Stomach (tissue), 9 donors: Measurements from ENCODE around the gene TMOD1. TPM values are rescaled to one million over a fixed set of nuclear protein-coding genes. Genes with fewer than 3 reads are reported as not detected.

Experiments used
- DNase-seq, 2 donors: peaks; one replicate each; pipeline versions ENCODE4 v3.0.0 to v3.0.0-alpha.2; 2013 to 2019
- H3K27ac ChIP-seq, 5 donors: fragments of 200-600 bp in 4 of 5; sonication (generic) in 4 of 5; one replicate each; pipeline ENCODE4 v1.5.1; 2013 to 2019; ENCODE audit warnings: mild to moderate bottlenecking in 1 of 5, moderate library complexity in 1 of 5
- H3K27me3 ChIP-seq, 3 donors: fragments of 200-600 bp; sonication (generic); one replicate each; pipeline ENCODE4 v1.5.1; 2017 to 2019; ENCODE audit warnings: mixed run types in 1 of 3
- H3K36me3 ChIP-seq, 4 donors: fragments of 200-600 bp; sonication (generic); 1 replicate in 3 of 4; 2 replicates in 1 of 4; pipeline ENCODE4 v1.5.1; 2016 to 2019
- H3K4me1 ChIP-seq, 4 donors: fragments of 200-600 bp; sonication (generic); one replicate each; pipeline ENCODE4 v1.5.1; 2016 to 2019
- H3K4me3 ChIP-seq, 4 donors: fragments of 200-600 bp; sonication (generic) in 3 of 4; one replicate each; pipeline ENCODE4 v1.5.1; 2016 to 2019; ENCODE audit warnings: mild to moderate bottlenecking in 1 of 4
- H3K9me3 ChIP-seq, 4 donors: fragments of 200-600 bp; sonication (generic); one replicate each; pipeline ENCODE4 v1.5.1; 2016 to 2019
- CTCF ChIP-seq, 7 experiments: fragments of 450-650 bp in 4 of 7; fragments of 200-600 bp in 3 of 7; sonication (generic) in 3 of 7; IDR thresholded peaks; one replicate each; pipeline ENCODE4 v1.5.1; 2016 to 2019; ENCODE audit warnings: antibody characterized with exemption in 7 of 7, control low read depth in 2 of 7, mild to moderate bottlenecking in 1 of 7
- EP300 ChIP-seq: sonication (generic); formaldehyde crosslinking; IDR thresholded peaks from one replicate; pipeline ENCODE4 v1.6.1; 2017; ENCODE audit warnings: antibody characterized with exemption
- POLR2A ChIP-seq, 4 donors: fragments of 450-650 bp; IDR thresholded peaks; one replicate each; pipeline ENCODE4 v1.6.1; 2016; ENCODE audit warnings: antibody characterized with exemption in 4 of 4, control low read depth in 2 of 4, mild to moderate bottlenecking in 1 of 4, moderate library complexity in 1 of 4
- POLR2AphosphoS5 ChIP-seq, 3 donors: sonication (generic); formaldehyde crosslinking; IDR thresholded peaks; one replicate each; pipeline ENCODE4 v1.6.1; 2016; ENCODE audit warnings: antibody characterized with exemption in 3 of 3
- WGBS, 5 donors: extraction: QIAGEN DNeasy Blood & Tissue Kit in 3 of 5; methylation state at CpG; one replicate each; pipeline versions ENCODE4 v1.1.5 to v1.1.7; 2013 to 2018; 5-methylcytosine and 5-hydroxymethylcytosine counted together
- intact Hi-C: fragments of 100-400 bp; cut with DNase I; formaldehyde crosslinking; loops from one replicate; pipeline ENCODE4 v1.15.1; 2023; ENCODE audit warnings: low total_unique reads
- polyA plus RNA-seq, 3 donors: library from polyadenylated mRNA; stranded (reverse); fragments of 200-250 nt; gene quantifications; one replicate each; pipeline ENCODE4 v1.2.3, GENCODE V29; 2013
- total RNA-seq, 5 donors: library from RNA; depleted of rRNA; stranded (reverse); fragments of >200 nt; gene quantifications; one replicate each; pipeline versions ENCODE4 v1.1.0 to v1.2.3, GENCODE V29; 2014 to 2016
- donor health status: healthy with polysubstance abuse.
- donor health status: Bipolar disorder and iron deficiency.
- donor health status: healthy.

TMOD1 gene
- total and polyA plus RNA-seq, 8 donors: 4.6 to 34.8 (median 11.2) TPM

- 73 to 93% (median 83%) methylated on average over 6 of the region's 6 CpGs for WGBS, 5 donors
- TF ChIP-seq POLR2A (IDR thresholded peaks at IDR 0.05) (no peak), EP300 (no peak), CTCF (IDR thresholded peaks at IDR 0.05) (no peak), POLR2AphosphoS5 (IDR thresholded peaks at IDR 0.05) (no peak)
- intact Hi-C loops: no loop called here
- DNase-seq: no peak
- H3K4me3 ChIP-seq: no peak overlapping the region
- H3K27me3 ChIP-seq: no peaks in the 10 kb centered on the region
- H3K9me3 ChIP-seq: no peaks in the 10 kb centered on the region
- peaks cover 0 to 26% (median 9%) of the 10 kb centered on the region in 4 donors for H3K4me1 ChIP-seq
- peaks cover 0 to 4% (median 0%) of the 10 kb centered on the region in 4 donors for H3K36me3 ChIP-seq
- no peak overlapping the region for H3K27ac ChIP-seq
These were observed 10.4 kb downstream of the TMOD1 start for GRCh38 chr9:97511655-97512427.

GRCh38 chr9:97512966-97513560 is 11.6 kb downstream of the TMOD1 start:
- H3K36me3 ChIP-seq: peaks cover 0 to 4% (median 0%) of the 10 kb centered on the region in 4 donors
- H3K9me3 ChIP-seq: no peaks in the 10 kb centered on the region
- no peak for DNase-seq
- no peaks in the 10 kb centered on the region for H3K27me3 ChIP-seq
- TF ChIP-seq EP300 (no peak), POLR2A (IDR thresholded peaks at IDR 0.05) (no peak), CTCF (IDR thresholded peaks at IDR 0.05) (no peak)
- H3K4me1 ChIP-seq: peaks cover 0 to 28% (median 16%) of the 10 kb centered on the region in 4 donors
- 80 to 93% (median 84%) methylated on average over 7 to 8 of the region's 8 CpGs for WGBS, 5 donors
- H3K27ac ChIP-seq: no peak overlapping the region
- intact Hi-C loops: no loop called here
- no peak overlapping the region for H3K4me3 ChIP-seq

GRCh38 chr9:97514531-97514930 is 13.1 kb downstream of the TMOD1 start:
- H3K9me3 ChIP-seq: no peaks in the 10 kb centered on the region

GRCh38 chr9:97515662-97516061 is 14.2 kb downstream of the TMOD1 start:
- WGBS, 5 donors: 79 to 89% (median 86%) methylated on average over 6 of the region's 6 CpGs
- intact Hi-C loops: no loop called here
- Histone ChIP-seq H3K9me3 (no peaks in the 10 kb centered on the region), H3K27ac (no peak overlapping the region), H3K4me3 (no peak overlapping the region), H3K36me3 (peaks cover 0 to 4% (median 0%) of the 10 kb centered on the region in 4 donors), H3K27me3 (no peaks in the 10 kb centered on the region), H3K4me1 (peaks cover 0 to 53% (median 31%) of the 10 kb centered on the region in 4 donors)
- TF ChIP-seq POLR2A (IDR thresholded peaks at IDR 0.05) (no peak), POLR2AphosphoS5 (IDR thresholded peaks at IDR 0.05) (no peak), EP300 (no peak), CTCF (IDR thresholded peaks at IDR 0.05) (no peak)
- no peak for DNase-seq

More at GRCh38 chr9:97514531-97514930, 13.1 kb downstream of the TMOD1 start:
- Histone ChIP-seq H3K4me3 (no peak overlapping the region), H3K36me3 (peaks cover 0 to 4% (median 0%) of the 10 kb centered on the region in 4 donors), H3K27ac (no peak overlapping the region), H3K27me3 (no peaks in the 10 kb centered on the region), H3K4me1 (peaks cover 0 to 43% (median 25%) of the 10 kb centered on the region in 4 donors)
- intact Hi-C loops: no loop called here
- no peak for DNase-seq
- 81 to 89% (median 86%) methylated on average over 9 of the region's 9 CpGs for WGBS, 5 donors
- no peak for TF ChIP-seq POLR2A (IDR thresholded peaks at IDR 0.05)

GRCh38 chr9:97516111-97516510 is 14.6 kb downstream of the TMOD1 start:
- H3K27ac ChIP-seq: no peak overlapping the region
- no peaks in the 10 kb centered on the region for H3K9me3 ChIP-seq
- no peaks in the 10 kb centered on the region for H3K27me3 ChIP-seq
- H3K4me1 ChIP-seq: peaks cover 0 to 48% (median 34%) of the 10 kb centered on the region in 4 donors
- TF ChIP-seq CTCF (IDR thresholded peaks at IDR 0.05) (no peak), EP300 (no peak), POLR2AphosphoS5 (IDR thresholded peaks at IDR 0.05) (no peak), POLR2A (IDR thresholded peaks at IDR 0.05) (no peak)
- WGBS, 5 donors: 90 to 99% (median 95%) methylated on average over 8 of the region's 8 CpGs
- H3K4me3 ChIP-seq: no peak overlapping the region
- intact Hi-C loops: no loop called here
- H3K36me3 ChIP-seq: peaks cover 0 to 4% (median 0%) of the 10 kb centered on the region in 4 donors
- DNase-seq: no peak
